DND-41 (cell line): ENCODE results near the gene SOX8.

Experiments
- ATAC-seq: fragments of 200-7000 bp; cut with Tn5 transposase; 3 replicates; pipeline ENCODE4 v1.9.1; 2021; ENCODE audit warnings: low read depth; ENCODE audit not compliant: insufficient read depth
- DNase-seq: peaks from one replicate; pipeline ENCODE4 v3.0.0-alpha.2; 2020
- H2AFZ ChIP-seq: 2 replicates; pipeline ENCODE4 v1.6.0; 2012; ENCODE audit warnings: low read depth, low read length
- H3K27ac ChIP-seq: 2 replicates; pipeline ENCODE4 v1.5.1; 2012; ENCODE audit warnings: low read length, inconsistent platforms
- H3K27me3 ChIP-seq: fragments of 200-600 bp; sonication (generic); 2 replicates; pipeline ENCODE4 v1.6.0; 2012; ENCODE audit warnings: low read length, mild to moderate bottlenecking, inconsistent platforms; ENCODE audit not compliant: insufficient read depth, poor library complexity
- H3K36me3 ChIP-seq: 2 replicates; pipeline ENCODE4 v1.5.1; 2012; ENCODE audit warnings: low read length, inconsistent platforms; ENCODE audit not compliant: insufficient read depth
- H3K4me1 ChIP-seq: 2 replicates; pipeline ENCODE4 v1.5.1; 2012; ENCODE audit warnings: mild to moderate bottlenecking, low read length; ENCODE audit not compliant: insufficient read depth
- H3K4me2 ChIP-seq: 2 replicates; pipeline ENCODE4 v1.6.0; 2012; ENCODE audit warnings: mild to moderate bottlenecking, moderate library complexity, low read length, inconsistent platforms; ENCODE audit not compliant: insufficient read depth
- H3K4me3 ChIP-seq, 2 experiments: fragments of 200-600 bp in 1 of 2; shearing (Covaris generic) in 1 of 2; 2 replicates each; pipeline ENCODE4 v1.5.1; 2012 to 2016; ENCODE audit warnings: inconsistent platforms in 2 of 2, low read length in 2 of 2, mild to moderate bottlenecking in 2 of 2, low read depth in 1 of 2, moderate library complexity in 1 of 2
- H3K79me2 ChIP-seq: 2 replicates; pipeline ENCODE4 v1.6.0; 2012; ENCODE audit warnings: low read length, inconsistent platforms; ENCODE audit not compliant: insufficient read depth
- H3K9ac ChIP-seq: 2 replicates; pipeline ENCODE4 v1.6.0; 2012; ENCODE audit warnings: low read depth, mild to moderate bottlenecking, inconsistent platforms, low read length, moderate library complexity
- H3K9me3 ChIP-seq: 2 replicates; pipeline ENCODE4 v1.5.1; 2012; ENCODE audit warnings: low read length, moderate library complexity, mild to moderate bottlenecking, inconsistent platforms; ENCODE audit not compliant: insufficient read depth, severe bottlenecking
- H4K20me1 ChIP-seq: 2 replicates; pipeline ENCODE4 v1.6.0; 2012; ENCODE audit warnings: low read length; ENCODE audit not compliant: insufficient read depth
- EZH2 ChIP-seq: IDR thresholded peaks from 3 replicates; pipeline ENCODE4 v1.6.1; 2012; ENCODE audit warnings: borderline replicate concordance, low read depth, mild to moderate bottlenecking, moderate library complexity, low read length, inconsistent platforms; ENCODE audit not compliant: severe bottlenecking
- TF ChIP-seq, protein P1 (sequence below): IDR thresholded peaks from 2 replicates; pipeline ENCODE4 v1.5.1; 2012; ENCODE audit warnings: borderline replicate concordance, low read length, moderate library complexity, mild to moderate bottlenecking; ENCODE audit not compliant: poor library complexity, severe bottlenecking; ENCODE audit errors: extremely low read depth

SOX8 gene

DNA sequence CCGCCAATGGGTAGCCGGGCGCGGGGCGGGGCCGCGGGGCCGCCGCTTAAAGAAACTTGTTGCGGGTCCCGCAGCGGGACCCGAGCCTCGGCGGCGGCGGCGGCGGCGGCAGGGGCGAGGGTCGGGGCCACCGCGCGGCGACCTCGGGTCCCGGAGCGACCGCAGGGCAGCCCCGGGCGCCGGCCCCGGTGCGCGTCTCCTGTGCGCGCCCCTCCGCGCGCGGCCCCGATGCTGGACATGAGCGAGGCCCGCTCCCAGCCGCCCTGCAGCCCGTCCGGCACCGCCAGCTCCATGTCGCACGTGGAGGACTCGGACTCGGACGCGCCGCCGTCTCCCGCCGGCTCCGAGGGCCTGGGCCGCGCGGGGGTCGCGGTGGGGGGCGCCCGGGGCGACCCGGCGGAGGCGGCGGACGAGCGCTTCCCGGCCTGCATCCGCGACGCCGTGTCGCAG lies at the start of gene SOX8:
Gene SOX8, plus strand, starts transcription at position 76 of the 450 bp plus-strand sequence. Its CDS starts 153 bp downstream, at position 229.
- no peak for DNase-seq
- Histone ChIP-seq H2AFZ (no peak within 1 kb of the TSS), H3K9ac (no peak within 1 kb of the TSS), H3K4me3 (no peak within 1 kb of the TSS), H3K36me3 (no peaks in the 10 kb centered on the region), H3K79me2 (no peaks in the 10 kb centered on the region), H3K4me2 (no peak within 1 kb of the TSS), H3K4me1 (no peaks in the 10 kb centered on the region), H3K9me3 (no peaks in the 10 kb centered on the region), H4K20me1 (no peaks in the 10 kb centered on the region; the same call in 1 of the 2 replicates), H3K27me3 (no peaks in the 10 kb centered on the region), H3K27ac (no peak within 1 kb of the TSS)
- ATAC-seq = no peak
- TF ChIP-seq EZH2 = no peak
- TF ChIP-seq, protein P1, sequence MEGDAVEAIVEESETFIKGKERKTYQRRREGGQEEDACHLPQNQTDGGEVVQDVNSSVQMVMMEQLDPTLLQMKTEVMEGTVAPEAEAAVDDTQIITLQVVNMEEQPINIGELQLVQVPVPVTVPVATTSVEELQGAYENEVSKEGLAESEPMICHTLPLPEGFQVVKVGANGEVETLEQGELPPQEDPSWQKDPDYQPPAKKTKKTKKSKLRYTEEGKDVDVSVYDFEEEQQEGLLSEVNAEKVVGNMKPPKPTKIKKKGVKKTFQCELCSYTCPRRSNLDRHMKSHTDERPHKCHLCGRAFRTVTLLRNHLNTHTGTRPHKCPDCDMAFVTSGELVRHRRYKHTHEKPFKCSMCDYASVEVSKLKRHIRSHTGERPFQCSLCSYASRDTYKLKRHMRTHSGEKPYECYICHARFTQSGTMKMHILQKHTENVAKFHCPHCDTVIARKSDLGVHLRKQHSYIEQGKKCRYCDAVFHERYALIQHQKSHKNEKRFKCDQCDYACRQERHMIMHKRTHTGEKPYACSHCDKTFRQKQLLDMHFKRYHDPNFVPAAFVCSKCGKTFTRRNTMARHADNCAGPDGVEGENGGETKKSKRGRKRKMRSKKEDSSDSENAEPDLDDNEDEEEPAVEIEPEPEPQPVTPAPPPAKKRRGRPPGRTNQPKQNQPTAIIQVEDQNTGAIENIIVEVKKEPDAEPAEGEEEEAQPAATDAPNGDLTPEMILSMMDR = no peak

DNA sequence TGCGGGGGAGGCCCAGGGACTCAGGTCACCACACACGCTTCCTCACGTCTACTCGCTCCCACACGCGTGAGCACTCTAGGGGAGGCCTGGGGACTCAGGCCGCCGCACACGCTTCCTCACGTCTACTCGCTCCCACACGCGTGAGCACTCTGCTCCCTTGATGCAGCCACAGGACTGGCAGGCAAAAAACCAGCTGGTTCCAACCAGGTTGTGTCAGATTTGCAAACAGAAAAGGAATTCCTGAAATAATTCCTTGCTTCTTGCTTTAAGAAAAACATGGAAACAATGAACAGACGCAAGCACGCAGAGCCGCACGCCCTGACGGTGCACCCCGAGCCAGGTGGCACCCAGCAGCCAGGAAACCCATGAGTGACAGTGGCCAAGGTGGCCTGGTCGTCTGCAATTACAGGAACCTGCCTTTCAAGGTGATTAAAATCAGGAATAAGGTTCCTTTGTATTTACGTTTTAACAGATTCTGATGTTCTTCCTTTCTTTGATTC lies 48.7 kb upstream of the SOX8 start:
- Histone ChIP-seq H3K9ac (no peak overlapping the region), H3K4me1 (no peaks in the 10 kb centered on the region), H3K27me3 (no peaks in the 10 kb centered on the region), H3K9me3 (no peaks in the 10 kb centered on the region), H3K27ac (no peak overlapping the region), H2AFZ (no peak overlapping the region), H3K79me2 (no peaks in the 10 kb centered on the region), H3K4me3 (no peak overlapping the region), H4K20me1 (peaks cover 4% of the 10 kb centered on the region; the same call in 1 of the 2 replicates), H3K4me2 (no peak overlapping the region), H3K36me3 (peaks cover 23% of the 10 kb centered on the region)
- TF ChIP-seq EZH2 = no peak
- TF ChIP-seq, protein P1 = no peak
- ATAC-seq (no peak), DNase-seq (no peak)

DNA sequence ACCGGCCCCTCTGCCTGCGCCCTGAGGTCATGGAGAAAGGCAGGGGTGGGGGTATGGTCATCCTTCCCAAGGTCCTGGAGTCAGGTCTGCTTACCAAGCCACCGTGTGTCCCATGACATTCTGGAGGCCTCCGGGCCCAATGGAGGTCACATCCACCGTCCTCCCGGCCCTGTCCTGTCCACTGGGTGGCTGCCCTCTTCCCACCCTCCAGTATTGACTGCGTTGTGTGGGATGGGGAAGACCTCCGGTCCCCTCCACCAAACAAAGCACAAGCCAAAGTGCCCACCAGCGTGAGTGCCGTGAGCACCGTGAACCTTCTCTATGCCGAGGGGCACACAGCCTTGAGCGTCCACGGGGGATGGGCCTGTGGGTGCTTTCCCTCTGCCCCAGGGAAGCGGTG lies 48.0 kb upstream of the SOX8 start:
- TF ChIP-seq, protein P1 = no peak
- TF ChIP-seq EZH2 = no peak
- ATAC-seq (no peak), DNase-seq (no peak)
- H2AFZ ChIP-seq = no peak overlapping the region
- H3K79me2 ChIP-seq = no peaks in the 10 kb centered on the region
- no peaks in the 10 kb centered on the region for H3K27me3 ChIP-seq
- H3K4me2 ChIP-seq = no peak overlapping the region
- H3K9me3 ChIP-seq = no peaks in the 10 kb centered on the region
- no peak overlapping the region for H3K4me3 ChIP-seq
- H3K27ac ChIP-seq = no peak overlapping the region
- no peak overlapping the region for H3K9ac ChIP-seq
- no peaks in the 10 kb centered on the region for H3K4me1 ChIP-seq
- peaks cover 23% of the 10 kb centered on the region for H3K36me3 ChIP-seq
- H4K20me1 ChIP-seq = peaks cover 4% of the 10 kb centered on the region; the same call in 1 of the 2 replicates
